Neuronal stem cell (in vitro differentiated cells): ENCODE results near the gene DMKN.
A peak's percentile ranks its signal among the peaks of the same experiment; 100 is the strongest.

Experiments
- DNase-seq: peaks from one replicate; pipeline ENCODE4 v3.0.0-alpha.2; 2013; ENCODE audit warnings: low spot score
- H2AFZ ChIP-seq: one replicate; pipeline ENCODE4 v1.6.1; 2013; ENCODE audit warnings: mild to moderate bottlenecking, low read length, inconsistent platforms
- H2AK5ac ChIP-seq: 2 replicates; pipeline ENCODE4 v1.6.1; 2013; ENCODE audit warnings: low read depth, mild to moderate bottlenecking, inconsistent platforms, low read length, moderate library complexity, mixed read lengths
- H2BK120ac ChIP-seq: 2 replicates; pipeline ENCODE4 v1.6.1; 2013; ENCODE audit warnings: low read depth, mild to moderate bottlenecking, inconsistent platforms, low read length, moderate library complexity, mixed read lengths
- H2BK12ac ChIP-seq: one replicate; pipeline ENCODE4 v1.6.1; 2013; ENCODE audit warnings: low read length, inconsistent platforms
- H2BK15ac ChIP-seq: 2 replicates; pipeline ENCODE4 v1.6.1; 2013; ENCODE audit warnings: mild to moderate bottlenecking, low read length, inconsistent platforms, mixed read lengths
- H2BK5ac ChIP-seq: one replicate; pipeline ENCODE4 v1.6.1; 2013; ENCODE audit warnings: inconsistent platforms, mild to moderate bottlenecking, low read length, moderate library complexity
- H3K14ac ChIP-seq: one replicate; pipeline ENCODE4 v1.6.1; 2013; ENCODE audit warnings: low read length, inconsistent platforms
- H3K18ac ChIP-seq: 2 replicates; pipeline ENCODE4 v1.6.1; 2013; ENCODE audit warnings: low read length, inconsistent platforms
- H3K23ac ChIP-seq: 2 replicates; pipeline ENCODE4 v1.6.1; 2013; ENCODE audit warnings: low read depth, mild to moderate bottlenecking, mixed read lengths, low read length, inconsistent platforms; ENCODE audit not compliant: poor library complexity
- H3K27ac ChIP-seq: replicated peaks from 3 replicates; pipeline ENCODE4 v1.5.1; 2013; ENCODE audit warnings: low read length, inconsistent platforms
- H3K27me3 ChIP-seq, 3 experiments: 2 replicates each; pipeline ENCODE4 v1.6.1; 2013; ENCODE audit warnings: low read length in 3 of 3, mild to moderate bottlenecking in 2 of 3, inconsistent platforms in 1 of 3, low read depth in 1 of 3, mixed read lengths in 1 of 3, moderate library complexity in 1 of 3; ENCODE audit not compliant: control insufficient read depth in 3 of 3, insufficient read depth in 3 of 3
- H3K36me3 ChIP-seq, 2 donors: replicated peaks in 1 of 2; 2 replicates each; pipeline ENCODE4 v1.6.1; 2013; ENCODE audit warnings: low read length in 2 of 2; ENCODE audit not compliant: control insufficient read depth in 2 of 2, insufficient read depth in 2 of 2
- H3K4ac ChIP-seq: 2 replicates; pipeline ENCODE4 v1.6.1; 2013; ENCODE audit warnings: inconsistent platforms, mild to moderate bottlenecking, low read length, moderate library complexity
- H3K4me1 ChIP-seq, 2 donors: 1 replicate in 1 of 2; 2 replicates in 1 of 2; pipeline ENCODE4 v1.6.1; 2013; ENCODE audit warnings: low read length in 2 of 2, low read depth in 1 of 2; ENCODE audit not compliant: control insufficient read depth in 2 of 2, insufficient read depth in 1 of 2
- H3K4me2 ChIP-seq: one replicate; pipeline ENCODE4 v1.6.1; 2013; ENCODE audit warnings: mild to moderate bottlenecking, low read length, inconsistent platforms; ENCODE audit not compliant: insufficient read depth, poor library complexity, severe bottlenecking
- H3K4me3 ChIP-seq, 2 donors: 2 replicates each; pipeline ENCODE4 v1.5.1; 2013; ENCODE audit warnings: low read length in 2 of 2, mild to moderate bottlenecking in 2 of 2, inconsistent platforms in 1 of 2, moderate library complexity in 1 of 2
- H3K79me1 ChIP-seq: one replicate; pipeline ENCODE4 v1.6.1; 2013; ENCODE audit warnings: low read depth, mild to moderate bottlenecking, inconsistent platforms, low read length, moderate library complexity
- H3K9ac ChIP-seq: one replicate; pipeline ENCODE4 v1.6.1; 2013; ENCODE audit warnings: mild to moderate bottlenecking, low read depth, low read length, inconsistent platforms; ENCODE audit not compliant: poor library complexity
- H3K9me3 ChIP-seq, 2 donors: replicated peaks in 1 of 2; 2 replicates each; pipeline versions ENCODE3 to v1.6.1; 2013; ENCODE audit warnings: low read length in 2 of 2, mild to moderate bottlenecking in 2 of 2, inconsistent platforms in 1 of 2, low read depth in 1 of 2, mixed read lengths in 1 of 2, moderate library complexity in 1 of 2; ENCODE audit not compliant: control insufficient read depth in 2 of 2, insufficient read depth in 1 of 2
- H4K8ac ChIP-seq: one replicate; pipeline ENCODE4 v1.6.1; 2013; ENCODE audit warnings: low read depth, mild to moderate bottlenecking, inconsistent platforms, low read length, moderate library complexity
- H4K91ac ChIP-seq: one replicate; pipeline ENCODE4 v1.6.1; 2013; ENCODE audit warnings: low read length, low read depth, mild to moderate bottlenecking, inconsistent platforms; ENCODE audit not compliant: poor library complexity
- WGBS, 2 donors: extraction: QIAGEN DNeasy Blood & Tissue Kit; methylation state at CpG; one replicate each; pipeline ENCODE4 v1.1.7; 2013; ENCODE audit warnings: missing lambda C conversion rate in 2 of 2, mixed read lengths in 1 of 2; ENCODE audit not compliant: insufficient read length in 2 of 2, insufficient replicate concordance in 1 of 2; ENCODE audit errors: extremely low coverage in 2 of 2; 5-methylcytosine and 5-hydroxymethylcytosine counted together

The DMKN gene

GRCh38 chr19:35552534-35553384 is 39.3 kb upstream of the DMKN start:
- Histone ChIP-seq H3K14ac (peak overlapping the region; percentile 66), H3K23ac (peak overlapping the region; percentile 17), H2AK5ac (no peak overlapping the region), H2BK5ac (no peak overlapping the region), H3K27me3 (peaks cover 0 to 29% (median 9%) of the 10 kb centered on the region in 3 experiments), H3K4ac (no peak overlapping the region), H2BK120ac (no peak overlapping the region), H3K4me3 (no peak overlapping the region), H2BK15ac (no peak overlapping the region), H3K18ac (no peak overlapping the region), H2BK12ac (no peak overlapping the region), H2AFZ (no peak overlapping the region), H4K8ac (no peak overlapping the region), H3K4me2 (no peak overlapping the region), H3K9ac (peak overlapping the region; percentile 24), H3K79me1 (no peaks in the 10 kb centered on the region), H4K91ac (peak overlapping the region; percentile 46), H3K4me1 (no peaks in the 10 kb centered on the region), H3K27ac (no peak overlapping the region), H3K36me3 (peaks cover 12 to 16% of the 10 kb centered on the region in 2 donors), H3K9me3 (no peaks in the 10 kb centered on the region)
- DNase-seq: no peak
- WGBS, 2 donors: no CpG with 5 or more reads among the region's 13 CpGs

GRCh38 chr19:35551091-35551810 is 37.8 kb upstream of the DMKN start:
- DNase-seq: no peak
- H2BK12ac ChIP-seq: no peak overlapping the region
- H3K27ac ChIP-seq: no peak overlapping the region
- H3K4me1 ChIP-seq: peaks cover 2 to 4% of the 10 kb centered on the region in 2 donors
- H3K18ac ChIP-seq: no peak overlapping the region
- no peak overlapping the region for H2AK5ac ChIP-seq
- peaks cover 0 to 16% (median 2%) of the 10 kb centered on the region in 3 experiments for H3K27me3 ChIP-seq
- no peaks in the 10 kb centered on the region for H3K9me3 ChIP-seq
- peak overlapping the region; percentile 64 for H3K9ac ChIP-seq
- H3K4me2 ChIP-seq: no peak overlapping the region
- H3K36me3 ChIP-seq: peaks cover 12 to 27% of the 10 kb centered on the region in 2 donors
- H4K91ac ChIP-seq: no peak overlapping the region
- no peak overlapping the region for H2AFZ ChIP-seq
- H2BK120ac ChIP-seq: no peak overlapping the region
- no peak overlapping the region for H2BK15ac ChIP-seq
- peak overlapping the region; percentile 57 for H3K23ac ChIP-seq
- H3K79me1 ChIP-seq: no peaks in the 10 kb centered on the region
- H3K4ac ChIP-seq: no peak overlapping the region
- H3K14ac ChIP-seq: no peak overlapping the region
- no CpG with 5 or more reads among the region's 21 CpGs for WGBS, 2 donors
- no peak overlapping the region for H2BK5ac ChIP-seq
- no peak overlapping the region for H4K8ac ChIP-seq
- H3K4me3 ChIP-seq: no peak overlapping the region

- Histone ChIP-seq H3K27me3 (peaks cover 0 to 9% (median under 1%) of the 10 kb centered on the region in 3 experiments), H3K4me3 (no peak overlapping the region), H3K4me1 (peaks cover 5 to 6% of the 10 kb centered on the region in 2 donors), H2AFZ (no peak overlapping the region), H3K79me1 (no peaks in the 10 kb centered on the region), H2BK5ac (no peak overlapping the region), H4K8ac (no peak overlapping the region), H3K36me3 (peaks cover 12 to 27% of the 10 kb centered on the region in 2 donors), H3K23ac (no peak overlapping the region), H3K9ac (no peak overlapping the region), H2BK15ac (peak overlapping the region; percentile 1), H3K14ac (no peak overlapping the region), H3K27ac (no peak overlapping the region), H4K91ac (no peak overlapping the region), H3K18ac (no peak overlapping the region), H3K4me2 (no peak overlapping the region), H2AK5ac (no peak overlapping the region), H2BK120ac (no peak overlapping the region), H3K9me3 (no peaks in the 10 kb centered on the region), H3K4ac (no peak overlapping the region), H2BK12ac (no peak overlapping the region)
- no CpG with 5 or more reads among the region's 15 CpGs for WGBS, 2 donors
- no peak for DNase-seq
These were observed 36.6 kb upstream of the DMKN start for GRCh38 chr19:35549879-35550523.
